Epithelial cell of esophagus (primary cell): ENCODE results near the gene NFX1.
A peak's percentile ranks its signal among the peaks of the same experiment; 100 is the strongest.

ENCODE experiments used
- DNase-seq: peaks from one replicate; pipeline ENCODE4 v3.0.0; 2010; ENCODE audit warnings: low read depth
- H3K4me3 ChIP-seq: 2 replicates; pipeline ENCODE4 v1.5.1; 2011; ENCODE audit warnings: mild to moderate bottlenecking, low read length, control low read depth
- CTCF ChIP-seq: IDR thresholded peaks from 2 replicates; pipeline ENCODE4 v1.5.1; 2011; ENCODE audit warnings: low read depth, mild to moderate bottlenecking, low read length, control low read depth, inconsistent platforms; ENCODE audit not compliant: insufficient read depth; ENCODE audit errors: missing control alignments

Gene NFX1

GRCh38 chr9:33256236-33256635, 34.1 kb upstream of the NFX1 start:
- no peak for DNase-seq
- no peak overlapping the region for H3K4me3 ChIP-seq
- no peak for TF ChIP-seq CTCF

GRCh38 chr9:33257276-33257675, 33.0 kb upstream of the NFX1 start:
- DNase-seq = no peak
- H3K4me3 ChIP-seq = no peak overlapping the region
- TF ChIP-seq CTCF = no peak

- TF ChIP-seq CTCF = no peak
- DNase-seq = no peak
- H3K4me3 ChIP-seq = no peak overlapping the region
Observed at GRCh38 chr9:33260372-33260771, 29.9 kb upstream of the NFX1 start.

GRCh38 chr9:33263131-33264002, 26.9 kb upstream of the NFX1 start:
- H3K4me3 ChIP-seq = peak overlapping the region; percentile 92
- DNase-seq = peak; percentile 32
- TF ChIP-seq CTCF = no peak

- DNase-seq = peak; percentile 15
- no peak for TF ChIP-seq CTCF
- H3K4me3 ChIP-seq = peak overlapping the region; percentile 92
Observed at GRCh38 chr9:33264003-33264472, 26.3 kb upstream of the NFX1 start.

GRCh38 chr9:33264473-33265177, 25.7 kb upstream of the NFX1 start, which contains the start of the genes BAG1 and CHMP5:
BAG1 (minus strand) TSS chr9:33264708.
CHMP5 (plus strand) TSS chr9:33265049; CDS start chr9:33265079, 30 bp downstream.
- peak; percentile 48 for TF ChIP-seq CTCF
- peak within 1 kb of the TSS; percentile 92 for H3K4me3 ChIP-seq
- peak; percentile 100 for DNase-seq
